ENCODE data around the gene TMOD3.

- no peak for TF ChIP-seq CTCF (IDR thresholded peaks at IDR 0.05)
- TF ChIP-seq EZH2 (IDR thresholded peaks at IDR 0.05), result no peak
- TF ChIP-seq EZH2phosphoT487 (IDR thresholded peaks at IDR 0.05), result no peak
Measured at GRCh38 chr15:51865317-51865716, 35.9 kb downstream of the TMOD3 start.

Measured in neural progenitor cell (in vitro differentiated cells).